Heart left ventricle (tissue), 16 donors: ENCODE results near the gene CD7. TPM values are rescaled to one million over a fixed set of nuclear protein-coding genes. Genes with fewer than 3 reads are reported as not detected.

Source experiments
- ATAC-seq, 4 donors: fragments of 200-7000 bp; cut with Tn5 transposase; one replicate each; pipeline ENCODE4 v1.9.1; 2020 to 2022; ENCODE audit warnings: moderate library complexity in 4 of 4, mild to moderate bottlenecking in 3 of 4, moderate number of reproducible peaks in 1 of 4
- DNase-seq, 5 donors: peaks; one replicate each; pipeline ENCODE4 v3.0.0-alpha.2; 2020
- H3K27ac ChIP-seq, 12 donors: fragments of 200-600 bp; sonication (generic) in 4 of 12; one replicate each; pipeline versions ENCODE4 v1.5.0 to v1.8.0; 2016 to 2022; ENCODE audit warnings: mild to moderate bottlenecking in 2 of 12
- H3K27me3 ChIP-seq, 9 donors: fragments of 200-600 bp; sonication (generic) in 2 of 9; one replicate each; pipeline versions ENCODE4 v1.5.1 to v1.8.0; 2016 to 2022; ENCODE audit warnings: mild to moderate bottlenecking in 3 of 9
- H3K36me3 ChIP-seq, 9 donors: fragments of 200-600 bp; sonication (generic) in 2 of 9; one replicate each; pipeline versions ENCODE4 v1.5.0 to v1.8.0; 2018 to 2022; ENCODE audit warnings: mild to moderate bottlenecking in 2 of 9
- H3K4me1 ChIP-seq, 12 donors: fragments of 200-600 bp; sonication (generic) in 4 of 12; one replicate each; pipeline versions ENCODE4 v1.5.0 to v1.8.0; 2016 to 2022; ENCODE audit warnings: mild to moderate bottlenecking in 3 of 12
- H3K4me3 ChIP-seq, 12 donors: fragments of 200-600 bp; sonication (generic) in 4 of 12; one replicate each; pipeline versions ENCODE4 v1.5.0 to v1.8.0; 2017 to 2022; ENCODE audit warnings: mild to moderate bottlenecking in 9 of 12, moderate library complexity in 4 of 12
- H3K9me3 ChIP-seq, 12 donors: fragments of 200-600 bp; sonication (generic) in 4 of 12; one replicate each; pipeline versions ENCODE4 v1.5.0 to v1.8.0; 2016 to 2022; ENCODE audit warnings: mild to moderate bottlenecking in 1 of 12
- CTCF ChIP-seq, 12 donors: fragments of 200-600 bp; sonication (generic) in 4 of 12; IDR thresholded peaks; one replicate each; pipeline versions ENCODE4 v1.5.0 to v1.8.0; 2018 to 2022; ENCODE audit warnings: antibody characterized with exemption in 12 of 12, mild to moderate bottlenecking in 5 of 12
- POLR2A ChIP-seq, 2 donors: fragments of 450-650 bp; IDR thresholded peaks; one replicate each; pipeline ENCODE4 v1.6.1; 2017; ENCODE audit warnings: antibody characterized with exemption in 2 of 2, mild to moderate bottlenecking in 2 of 2, moderate library complexity in 2 of 2
- WGBS, 4 donors: extraction: QIAGEN DNeasy Blood & Tissue Kit in 2 of 4; methylation state at CpG; one replicate each; pipeline versions ENCODE4 v1.1.5 to v1.1.7; 2013 to 2018; 5-methylcytosine and 5-hydroxymethylcytosine counted together
- intact Hi-C, 10 donors: fragments of 100-400 bp; cut with DNase I; formaldehyde crosslinking; loops; one replicate each; pipeline versions ENCODE4 v1.11.1 to v1.14.2; 2022
- polyA plus RNA-seq, 2 donors: library from polyadenylated mRNA; stranded (reverse); fragments of 200-250 nt; gene quantifications; one replicate each; pipeline ENCODE4 v1.2.3, GENCODE V29; 2013
- total RNA-seq, 9 donors: library from RNA; depleted of rRNA in 2 of 9; stranded (reverse); fragments of >200 nt in 2 of 9; fragmentation: NEBNext Ultra II Directional in 3 of 9; extraction: Animal tissue kit (Norgen Biotek cat#: 25700) in 3 of 9; gene quantifications; one replicate each; pipeline versions ENCODE4 v1.1.0 to v1.2.4, GENCODE V29; 2016 to 2023
- donor health status: ischemic (EF 13 %, LVEDD 7.1; RV severe dilation, severe dysfunction).
- donor health status: healthy with polysubstance abuse.
- donor health status: DM: no; HTN: yes; CAD: no.
- donor health status: DM: no; HTN: no; CAD: no.
- donor health status: ischemic (EF 25% LVEDD 6.9; RV normal size, moderate dysfunction).
- donor health status: ischemic (EF 25% LVEDD 5.7; RV mildly dilated, moderate dysfunction).
- donor health status: healthy.
- donor health status: DM: yes; HTN: yes; CAD: no.
- donor health status: ischemic (EF 35%, LVEDD 5.7; RV mildly dilated, moderate dysfunction).
- donor health status: nonischemic (EF 11% LVEDD 7.7; RV severe dilation, severe dysfunction).
- donor health status: DM: yes; HTN: yes; CAD: no.
- donor health status: PGD.
- donor health status: ischemic (EF 29% LVEDD 5.4; RV normal size, mild dysfunction).
- donor health status: nonischemic (EF 23%, LVEDD 6.1; RV moderate dilation, normal function).

The CD7 gene
- total and polyA plus RNA-seq, 11 donors, result 0.21 to 8.6 (median 0.42) TPM; not detected in 2

DNA sequence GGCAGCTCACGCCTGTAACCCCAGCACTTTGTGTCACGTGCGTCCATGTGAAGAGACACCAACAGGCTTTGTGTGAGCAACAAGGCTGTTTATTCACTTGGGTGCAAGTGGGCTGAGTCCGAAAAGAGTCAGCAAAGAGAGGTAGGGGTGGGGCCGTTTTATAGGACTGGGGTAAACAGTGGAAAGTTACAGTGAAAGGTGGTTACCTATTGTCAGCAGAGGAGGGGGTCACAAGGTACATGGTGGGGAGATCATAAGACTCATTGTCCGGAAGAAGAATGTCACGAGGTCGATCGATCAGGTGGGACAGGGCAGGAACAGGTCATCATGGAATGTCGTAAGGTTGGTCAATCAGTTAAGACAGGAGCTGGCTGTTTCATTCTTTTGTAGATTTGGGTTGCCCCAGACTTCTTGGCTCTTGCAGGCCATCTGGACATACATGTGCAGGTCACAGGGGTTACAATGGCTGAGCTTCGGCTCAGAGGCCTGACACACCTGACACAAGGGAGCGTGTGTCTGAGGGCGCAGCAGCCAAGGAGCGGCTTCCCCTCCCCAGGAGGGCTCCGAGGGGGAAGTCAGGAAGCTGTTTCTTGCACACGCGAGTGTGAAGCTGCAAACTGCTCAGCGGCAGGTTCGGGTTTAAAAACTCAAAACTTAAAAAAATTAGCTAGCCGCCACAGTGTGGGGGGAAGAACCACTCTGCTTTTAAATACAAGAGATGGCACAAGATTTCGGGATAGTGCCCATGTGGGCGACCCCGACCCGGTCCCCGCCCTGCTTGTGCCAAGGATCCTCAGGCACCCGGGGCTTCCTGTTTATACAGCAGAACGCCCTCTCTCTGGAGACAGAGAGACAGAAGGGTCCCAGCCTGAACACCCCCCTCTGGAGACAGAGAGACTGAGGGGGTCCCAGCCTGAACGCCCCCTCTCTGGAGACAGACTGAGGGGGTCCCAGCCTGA, 29.2 kb upstream of the CD7 start:
- intact Hi-C loops, result loop anchor here in 1 of 10 donors (5.0 kb wide), 1 partner anchor 426 kb away; no protein-coding TSS in a partner anchor
- 70 to 77% (median 74%) methylated on average over 24 to 28 of the region's 28 CpGs for whole genome bisulfite sequencing, 4 donors
- Histone ChIP-seq H3K27me3 (peaks cover 0 to 3% (median 0%) of the 10 kb centered on the region in 9 donors), H3K4me1 (peaks cover 0 to 10% (median 1%) of the 10 kb centered on the region in 12 donors), H3K27ac (no peak overlapping the region), H3K4me3 (no peak overlapping the region), H3K9me3 (no peaks in the 10 kb centered on the region), H3K36me3 (no peaks in the 10 kb centered on the region)
- DNase-seq (no peak), ATAC-seq (no peak)
- TF ChIP-seq POLR2A (IDR thresholded peaks at IDR 0.05) (no peak), CTCF (IDR thresholded peaks at IDR 0.05) (no peak)

- DNase-seq (no peak), ATAC-seq (no peak)
- Histone ChIP-seq H3K27ac (no peak overlapping the region), H3K27me3 (peaks cover 0 to 3% (median 0%) of the 10 kb centered on the region in 9 donors), H3K4me3 (no peak overlapping the region), H3K4me1 (peaks cover 0 to 8% (median 0%) of the 10 kb centered on the region in 12 donors), H3K36me3 (no peaks in the 10 kb centered on the region), H3K9me3 (no peaks in the 10 kb centered on the region)
- TF ChIP-seq POLR2A (IDR thresholded peaks at IDR 0.05), result no peak
- TF ChIP-seq CTCF (IDR thresholded peaks at IDR 0.05), result no peak
- intact Hi-C loops, result loop anchor here in 1 of 10 donors (5.0 kb wide), 1 partner anchor 427 kb away; no protein-coding TSS in a partner anchor
- WGBS, 4 donors, result 87 to 91% (median 88%) methylated on average over 42 of the region's 42 CpGs
These were observed 28.0 kb upstream of the CD7 start for GRCh38 chr17:82345151-82345976.

GRCh38 chr17:82344175-82344907, 26.9 kb upstream of the CD7 start:
- H3K4me1 ChIP-seq, result peaks cover 0 to 8% (median 3%) of the 10 kb centered on the region in 12 donors
- peaks cover 0 to 3% (median 0%) of the 10 kb centered on the region in 9 donors for H3K27me3 ChIP-seq
- TF ChIP-seq POLR2A (IDR thresholded peaks at IDR 0.05), result no peak
- no peak for TF ChIP-seq CTCF (IDR thresholded peaks at IDR 0.05)
- ATAC-seq, result no peak
- H3K36me3 ChIP-seq, result no peaks in the 10 kb centered on the region
- DNase-seq, result no peak
- no peak overlapping the region for H3K27ac ChIP-seq
- H3K4me3 ChIP-seq, result no peak overlapping the region
- intact Hi-C loops, result no loop called here
- WGBS, 4 donors, result 74 to 90% (median 88%) methylated on average over 16 to 24 of the region's 24 CpGs
- no peaks in the 10 kb centered on the region for H3K9me3 ChIP-seq
